H4 (cell line): ENCODE data around the gene TMEM207. TPM values are rescaled to one million over a fixed set of nuclear protein-coding genes. Genes with fewer than 3 reads are reported as not detected.
A peak's percentile ranks its signal among the peaks of the same experiment; 100 is the strongest.
"Not testable (repeated sequence)": the region's sequence is repeated elsewhere in the genome, so short reads cannot be mapped to it uniquely, and the experiment has no call there.

Experiments
- DNase-seq: peaks from one replicate; pipeline ENCODE4 v3.0.0-alpha.2; 2015; ENCODE audit warnings: low spot score
- total RNA-seq: library from RNA; depleted of rRNA; stranded (reverse); fragments of >200 nt; shearing (Covaris generic); gene quantifications from 2 replicates; pipeline ENCODE4 v1.2.3, GENCODE V29; 2014; rRNA removed

The TMEM207 gene
- total RNA-seq, result not detected in 2 replicates

GRCh38 chr3:190449801-190450200, at the start of gene TMEM207:
Gene TMEM207, minus strand, starts transcription at chr3:190449901. Its CDS starts 92 bp downstream, at chr3:190449809.
- DNase-seq, result no peak

DNA sequence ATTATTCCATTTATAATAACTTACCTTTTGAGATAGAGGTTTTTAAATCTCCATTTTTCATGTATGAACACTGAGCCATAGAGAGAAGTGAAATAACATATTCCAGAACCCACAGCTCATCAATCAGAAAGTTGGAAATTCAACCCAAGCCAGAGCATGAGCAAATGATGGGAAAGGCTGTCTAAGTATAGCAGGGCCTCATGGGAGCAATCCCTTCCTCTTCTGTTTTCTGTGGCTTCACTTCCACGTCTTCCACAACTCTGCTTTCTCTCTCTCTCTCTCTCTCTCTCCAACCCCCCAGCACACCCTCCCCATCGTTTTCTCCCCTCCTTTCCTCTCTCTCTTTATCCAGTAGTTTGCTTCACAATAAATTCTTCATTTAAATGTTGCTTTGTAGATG, 49.4 kb upstream of the TMEM207 start:
- no peak for DNase-seq

DNA sequence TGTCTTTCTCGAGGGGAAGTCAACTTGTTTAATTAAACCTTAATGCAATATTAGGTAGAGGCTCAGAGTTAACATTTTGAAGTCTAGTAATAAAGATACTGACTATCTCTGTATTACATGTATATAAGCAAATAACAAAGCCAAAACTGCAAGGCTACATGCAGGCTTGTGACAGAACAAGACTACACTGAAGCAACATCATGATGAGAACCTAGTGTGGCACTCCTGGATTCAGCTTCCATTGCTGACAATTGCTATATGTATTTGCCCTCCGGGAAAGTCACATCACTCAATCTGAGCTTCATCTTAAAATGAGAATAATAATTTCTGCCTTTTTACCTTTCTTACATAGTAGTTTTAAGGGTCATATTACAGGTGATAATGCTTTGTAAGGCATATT, 48.6 kb upstream of the TMEM207 start:
- no peak for DNase-seq

- no peak for DNase-seq
These were observed 48.1 kb upstream of the TMEM207 start for GRCh38 chr3:190497811-190498210.

DNA sequence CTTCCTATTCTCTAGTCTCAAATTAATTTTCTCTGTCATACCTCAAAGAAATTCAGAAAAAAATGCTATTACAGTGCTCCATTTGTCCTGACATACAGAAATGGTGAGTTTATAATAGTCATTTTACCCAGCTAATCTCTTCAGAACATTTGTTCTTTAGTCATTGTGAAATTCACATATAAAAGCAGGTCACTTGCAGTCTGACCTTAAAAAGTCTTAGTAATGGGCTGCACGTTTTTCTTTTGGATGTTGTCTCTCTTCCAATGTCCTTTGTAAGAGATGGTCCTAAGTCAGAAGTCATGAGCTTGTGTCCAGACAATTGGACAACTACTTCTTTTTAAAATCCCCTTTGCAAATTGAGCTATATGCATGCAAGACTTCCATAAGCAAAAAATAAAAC, 47.2 kb upstream of the TMEM207 start:
- DNase-seq, result no peak

DNA sequence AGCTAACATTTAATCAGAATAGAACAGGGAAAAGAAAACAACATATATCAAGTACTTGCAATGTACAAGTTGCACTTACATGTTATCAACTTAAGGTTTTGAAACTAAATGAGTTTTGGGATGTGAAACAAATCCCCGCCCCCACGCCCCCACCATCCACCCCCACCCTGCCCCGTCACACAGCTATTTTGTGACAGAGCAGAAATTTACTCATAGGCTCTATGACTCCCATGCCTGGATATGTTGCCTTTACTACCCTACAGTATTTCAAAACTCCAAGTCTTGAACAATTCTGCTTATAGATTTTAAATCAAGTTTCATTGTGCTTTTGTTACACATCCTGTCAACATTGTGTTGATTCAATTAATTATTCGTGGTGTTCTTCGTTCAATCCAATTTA, 46.1 kb upstream of the TMEM207 start:
- no peak for DNase-seq

GRCh38 chr3:190495354-190495753, 45.7 kb upstream of the TMEM207 start:
- DNase-seq, result no peak

GRCh38 chr3:190494907-190495306, 45.2 kb upstream of the TMEM207 start:
- DNase-seq, result no peak

- DNase-seq, result no peak
These were observed 43.3 kb upstream of the TMEM207 start for GRCh38 chr3:190492966-190493365.

GRCh38 chr3:190492129-190492528, 42.4 kb upstream of the TMEM207 start:
- DNase-seq, result no peak

- no peak for DNase-seq
These were observed 41.9 kb upstream of the TMEM207 start for GRCh38 chr3:190491533-190492054.

GRCh38 chr3:190486908-190487607, 37.4 kb upstream of the TMEM207 start:
- no peak for DNase-seq

DNA sequence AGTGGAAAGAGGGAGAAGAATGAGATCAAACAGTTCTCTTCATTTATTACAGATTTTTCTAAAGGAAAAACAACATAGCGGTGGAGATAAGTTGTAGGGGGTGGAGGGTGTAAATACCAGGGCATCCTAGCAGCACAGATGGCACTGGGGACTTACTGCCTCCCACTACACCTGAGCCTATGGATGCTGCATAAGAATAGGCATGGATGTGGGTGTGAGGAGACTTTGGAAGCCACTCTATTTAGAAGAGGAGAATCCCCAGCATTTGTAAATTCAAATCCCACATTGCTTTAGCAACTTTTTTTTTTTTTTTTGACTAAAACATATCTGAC, 36.8 kb upstream of the TMEM207 start:
- DNase-seq, result no peak

DNA sequence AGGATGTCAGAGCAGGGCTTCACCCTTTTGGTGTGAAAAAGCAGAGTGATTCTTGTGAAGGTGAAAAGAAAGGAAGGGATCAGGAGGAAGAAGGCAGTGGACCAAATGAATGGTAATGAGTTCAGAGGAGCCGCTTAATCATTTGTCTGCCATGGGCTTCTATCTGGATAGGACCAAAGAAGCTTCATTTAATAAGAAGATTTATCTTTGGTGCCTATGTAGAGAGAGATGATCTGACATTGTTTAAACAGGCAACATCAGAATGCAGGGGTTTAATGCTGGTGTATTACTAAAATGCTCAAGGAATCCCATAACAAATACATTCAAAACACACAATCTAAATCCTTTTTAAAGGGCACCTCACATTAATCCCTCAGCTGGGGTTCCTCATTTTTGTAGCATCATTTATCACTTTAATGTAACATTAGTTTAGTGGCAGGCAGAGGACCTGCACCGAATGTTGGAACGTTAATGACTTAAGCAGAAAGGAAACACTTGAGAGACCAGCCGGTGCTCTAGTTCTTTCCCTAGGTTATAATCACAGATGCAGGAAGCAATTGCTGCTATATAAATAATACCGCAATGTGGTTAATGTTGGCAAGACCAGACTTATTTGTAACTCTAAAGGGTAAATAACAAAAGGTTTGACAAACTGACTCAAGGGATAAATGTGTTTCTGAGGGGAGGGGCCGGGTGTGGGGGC, 36.3 kb upstream of the TMEM207 start:
- peak; percentile 85 for DNase-seq

- no peak for DNase-seq
These were observed 32.1 kb upstream of the TMEM207 start for GRCh38 chr3:190481779-190482178.

GRCh38 chr3:190473261-190473660, 23.6 kb upstream of the TMEM207 start:
- not testable (repeated sequence) for DNase-seq

DNA sequence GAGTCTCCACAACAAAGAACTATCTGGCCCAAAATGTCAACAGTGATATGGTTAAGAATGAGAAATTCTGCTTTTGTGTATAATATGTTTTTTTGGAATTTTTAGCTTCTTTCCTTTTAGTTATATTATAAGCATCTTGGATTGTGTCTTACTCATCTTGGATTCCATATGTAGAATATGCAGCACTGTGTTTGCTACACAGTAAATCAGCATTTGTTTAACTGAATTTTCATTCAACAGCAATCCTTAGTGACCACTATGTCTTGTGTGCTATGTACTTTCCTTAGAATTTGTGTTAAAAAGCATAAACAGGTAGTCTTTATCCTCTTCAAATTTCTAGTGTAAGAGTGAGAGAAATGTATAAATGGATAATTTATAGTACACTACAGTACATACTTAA, 18.2 kb upstream of the TMEM207 start:
- DNase-seq, result no peak

DNA sequence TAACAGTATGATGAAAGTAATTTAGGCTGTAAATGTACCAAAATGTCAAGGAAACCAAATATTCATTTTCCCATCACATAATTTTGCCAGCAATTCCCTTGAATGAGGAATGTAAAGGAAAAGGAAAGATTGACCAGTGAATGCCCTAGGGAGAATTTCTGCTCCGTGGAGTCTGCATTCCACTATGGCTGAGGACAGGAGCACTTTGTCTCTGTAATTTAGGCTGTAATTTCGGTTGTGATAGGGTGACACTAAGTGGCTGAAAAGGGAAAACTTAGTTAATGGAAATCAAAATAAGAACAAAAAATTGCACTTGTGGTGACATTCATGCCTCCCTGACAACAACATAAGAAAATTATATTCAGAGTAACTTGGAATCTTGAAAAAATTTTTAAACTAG, 8.3 kb upstream of the TMEM207 start:
- DNase-seq, result peak; percentile 11

- no peak for DNase-seq
These were observed 7.1 kb upstream of the TMEM207 start for GRCh38 chr3:190456770-190457169.

DNA sequence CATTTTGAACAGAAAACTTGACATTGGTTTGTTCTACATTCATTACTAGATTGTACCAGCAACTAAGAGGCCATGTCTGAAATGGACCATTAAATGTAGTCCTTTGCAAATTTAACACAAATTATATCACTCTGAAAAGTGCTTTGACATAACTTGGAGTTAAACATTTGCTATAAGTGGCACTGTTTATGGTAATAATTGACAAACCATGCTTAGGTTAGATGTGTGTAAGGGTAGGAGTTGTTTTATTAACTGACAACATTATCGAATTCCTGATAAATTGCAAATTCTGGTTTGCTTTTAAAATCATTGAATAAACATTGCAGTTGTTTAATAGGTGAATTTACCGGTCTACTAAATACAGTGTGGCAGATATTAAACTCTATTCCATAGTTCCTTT, 6.1 kb upstream of the TMEM207 start:
- no peak for DNase-seq

GRCh38 chr3:190448256-190448655, 1.4 kb downstream of the TMEM207 start:
- DNase-seq, result no peak

- DNase-seq, result no peak
These were observed 3.0 kb downstream of the TMEM207 start for GRCh38 chr3:190446573-190447279.
